IMR-90 (cell line): Measurements from ENCODE around the gene RIMBP2. TPM values are rescaled to one million over a fixed set of nuclear protein-coding genes. Genes with fewer than 3 reads are reported as not detected.

Source experiments
- ATAC-seq: fragments of 200-7000 bp; cut with Tn5 transposase; 2 replicates; pipeline ENCODE4 v1.9.1; 2020; ENCODE audit warnings: low read depth, mild to moderate bottlenecking, moderate library complexity
- BruUV-seq: library from RNA; stranded (reverse); fragments of 400-500 nt; replicated peaks from 2 replicates; lab custom pipeline; 2021; lab: Mats Ljungman, UMichigan
- CTCF ChIA-PET: fragments of 300-600 bp; formaldehyde crosslinking; extraction: SDS; loops from one replicate; lab custom pipeline; 2021; ENCODE audit warnings: antibody characterized with exemption; lab: Yijun Ruan, JAX
- POLR2A ChIA-PET: fragments of 300-600 bp; sonication (Branson Sonifier 250); formaldehyde crosslinking; loops from one replicate; lab custom pipeline; 2022; ENCODE audit warnings: antibody characterized with exemption; ENCODE audit not compliant: unreplicated experiment; lab: Charles Lee
- DNase-seq: peaks from one replicate; pipeline ENCODE4 v3.0.0; 2013
- H2AFZ ChIP-seq: replicated peaks from 2 replicates; pipeline ENCODE3; 2013; ENCODE audit warnings: low read length, mild to moderate bottlenecking; ENCODE audit not compliant: poor library complexity
- H2AK5ac ChIP-seq: 2 replicates; pipeline ENCODE4 v1.6.1; 2013; ENCODE audit warnings: low read depth, low read length, inconsistent platforms
- H2AK9ac ChIP-seq: replicated peaks from 2 replicates; pipeline ENCODE3; 2013; ENCODE audit warnings: mild to moderate bottlenecking, low read depth, low read length, moderate library complexity; ENCODE audit not compliant: poor library complexity
- H2BK120ac ChIP-seq: 2 replicates; pipeline ENCODE4 v1.6.1; 2013; ENCODE audit warnings: low read depth, low read length, inconsistent platforms
- H2BK15ac ChIP-seq: 3 replicates; pipeline ENCODE4 v1.6.1; 2013; ENCODE audit warnings: low read depth, low read length, inconsistent platforms
- H2BK20ac ChIP-seq: 2 replicates; pipeline ENCODE4 v1.6.1; 2013; ENCODE audit warnings: low read depth, mild to moderate bottlenecking, inconsistent platforms, low read length, moderate library complexity
- H2BK5ac ChIP-seq: 2 replicates; pipeline ENCODE4 v1.6.1; 2013; ENCODE audit warnings: mild to moderate bottlenecking, low read depth, low read length, inconsistent platforms; ENCODE audit not compliant: poor library complexity, severe bottlenecking
- H3K14ac ChIP-seq: replicated peaks from 2 replicates; pipeline ENCODE4 v1.6.1; 2013; ENCODE audit warnings: low read depth, low read length, inconsistent platforms
- H3K18ac ChIP-seq: 2 replicates; pipeline ENCODE4 v1.6.1; 2013; ENCODE audit warnings: low read depth, low read length, control low read depth
- H3K23ac ChIP-seq: 2 replicates; pipeline ENCODE4 v1.6.1; 2013; ENCODE audit warnings: low read depth, low read length, inconsistent platforms
- H3K27ac ChIP-seq: 2 replicates; pipeline ENCODE4 v1.5.1; 2013; ENCODE audit warnings: mild to moderate bottlenecking, control low read depth, low read length; ENCODE audit not compliant: insufficient read depth
- H3K27me3 ChIP-seq: 2 replicates; pipeline ENCODE4 v1.6.1; 2013; ENCODE audit warnings: low read length; ENCODE audit not compliant: control insufficient read depth, insufficient read depth
- H3K36me3 ChIP-seq: 2 replicates; pipeline ENCODE4 v1.6.1; 2013; ENCODE audit warnings: low read length, mixed read lengths; ENCODE audit not compliant: control insufficient read depth, insufficient read depth
- H3K4ac ChIP-seq: 2 replicates; pipeline ENCODE4 v1.6.1; 2013; ENCODE audit warnings: low read depth, low read length, inconsistent platforms
- H3K4me1 ChIP-seq: 2 replicates; pipeline ENCODE4 v1.6.1; 2013; ENCODE audit warnings: low read length, mixed read lengths; ENCODE audit not compliant: control insufficient read depth, insufficient read depth
- H3K4me2 ChIP-seq: 2 replicates; pipeline ENCODE4 v1.6.1; 2013; ENCODE audit warnings: low read depth, mild to moderate bottlenecking, control low read depth, low read length, moderate library complexity
- H3K4me3 ChIP-seq: 2 replicates; pipeline ENCODE4 v1.5.1; 2013; ENCODE audit warnings: low read depth, mild to moderate bottlenecking, control low read depth, low read length, moderate library complexity; ENCODE audit not compliant: insufficient read depth
- H3K56ac ChIP-seq: 2 replicates; pipeline ENCODE4 v1.6.1; 2013; ENCODE audit warnings: low read length, inconsistent platforms; ENCODE audit not compliant: insufficient read depth; ENCODE audit errors: extremely low read depth
- H3K79me1 ChIP-seq, 2 experiments: 2 replicates each; pipeline ENCODE4 v1.6.1; 2013; ENCODE audit warnings: low read length in 2 of 2, inconsistent platforms in 1 of 2, low read depth in 1 of 2
- H3K9ac ChIP-seq: 2 replicates; pipeline ENCODE4 v1.6.1; 2013; ENCODE audit warnings: low read depth, low read length, control low read depth
- H3K9me1 ChIP-seq: 2 replicates; pipeline ENCODE4 v1.6.1; 2013; ENCODE audit warnings: low read length, inconsistent platforms; ENCODE audit not compliant: insufficient read depth
- H3K9me3 ChIP-seq: 2 replicates; pipeline ENCODE4 v1.6.1; 2013; ENCODE audit warnings: low read length; ENCODE audit not compliant: control insufficient read depth, insufficient read depth
- H4K20me1 ChIP-seq: 2 replicates; pipeline ENCODE4 v1.6.1; 2013; ENCODE audit warnings: low read length, inconsistent platforms; ENCODE audit not compliant: insufficient read depth
- H4K5ac ChIP-seq: 2 replicates; pipeline ENCODE4 v1.6.1; 2013; ENCODE audit warnings: mild to moderate bottlenecking, low read depth, low read length, control low read depth
- H4K8ac ChIP-seq, 2 experiments: 2 replicates each; pipeline ENCODE4 v1.6.1; 2013; ENCODE audit warnings: low read depth in 2 of 2, low read length in 2 of 2, control low read depth in 1 of 2, inconsistent platforms in 1 of 2
- H4K91ac ChIP-seq: 2 replicates; pipeline ENCODE4 v1.6.1; 2013; ENCODE audit warnings: low read depth, low read length, inconsistent platforms; ENCODE audit not compliant: insufficient read depth
- BHLHE40 ChIP-seq: fragments of 150-350 bp; IDR thresholded peaks from 2 replicates; pipeline ENCODE4 v1.6.1; 2016; ENCODE audit warnings: mild to moderate bottlenecking, low read depth, low read length
- CEBPB ChIP-seq: IDR thresholded peaks from 2 replicates; pipeline ENCODE4 v1.6.1; 2012; ENCODE audit warnings: low read depth, low read length, improper control_type of control experiment
- ELK1 ChIP-seq: fragments of 150-350 bp; IDR thresholded peaks from 2 replicates; pipeline ENCODE4 v1.6.1; 2016; ENCODE audit warnings: low read depth, mild to moderate bottlenecking, low read length, moderate library complexity, borderline replicate concordance
- MAFK ChIP-seq: IDR thresholded peaks from 2 replicates; pipeline ENCODE4 v1.6.1; 2012; ENCODE audit warnings: low read depth, low read length, improper control_type of control experiment
- MAZ ChIP-seq: IDR thresholded peaks from 2 replicates; pipeline ENCODE4 v1.6.1; 2012; ENCODE audit warnings: low read depth, mild to moderate bottlenecking, low read length, improper control_type of control experiment, moderate library complexity, borderline replicate concordance
- dilution Hi-C: fragments of 300-500 bp; cut with HindIII; formaldehyde crosslinking; loops from one replicate; pipeline ENCODE4 v1.14.3; 2018; ENCODE audit warnings: low sequenced_read_pairs; ENCODE audit not compliant: unreplicated experiment
- in situ Hi-C: fragments of 300-500 bp; cut with MboI; formaldehyde crosslinking; loops from 3 replicates; pipeline ENCODE4 v1.14.3; 2019; ENCODE audit warnings: low sequenced_read_pairs, inconsistent platforms, mixed read lengths
- intact Hi-C: fragments of 100-400 bp; cut with micrococcal nuclease; formaldehyde crosslinking; loops from 2 replicates; pipeline ENCODE4 v1.10.0; 2022
- polyA plus RNA-seq, 3 experiments: library from polyadenylated mRNA; depleted of rRNA; stranded (reverse); fragments of >200 nt; gene quantifications; 2 replicates each; pipeline ENCODE4 v1.2.3, GENCODE V29; 2012; ENCODE audit warnings: low replicate concordance in 1 of 3
- total RNA-seq: library from RNA; depleted of rRNA; stranded (reverse); fragments of >200 nt; gene quantifications from 2 replicates; pipeline ENCODE4 v1.2.3, GENCODE V29; 2012

The RIMBP2 gene
- total and polyA plus RNA-seq, 2 of the 4 experiments (the other 2 are of a cell fraction): not detected

GRCh38 chr12:130353081-130353480 lies 363.0 kb downstream of the RIMBP2 start:
- Histone ChIP-seq H2BK120ac (no peak overlapping the region), H3K79me1 (no peaks in the 10 kb centered on the region), H2BK15ac (no peak overlapping the region), H4K91ac (no peak overlapping the region), H4K5ac (no peak overlapping the region), H3K4me3 (no peak overlapping the region), H3K4me2 (no peak overlapping the region), H3K27ac (no peak overlapping the region), H3K9ac (no peak overlapping the region), H2BK5ac (no peak overlapping the region), H3K56ac (no peak overlapping the region), H2AK9ac (no peak overlapping the region), H3K27me3 (no peaks in the 10 kb centered on the region), H3K9me3 (peaks cover 17% of the 10 kb centered on the region), H3K14ac (no peak overlapping the region), H2BK20ac (no peak overlapping the region), H3K18ac (no peak overlapping the region), H3K4ac (no peak overlapping the region), H3K4me1 (no peaks in the 10 kb centered on the region), H3K36me3 (no peaks in the 10 kb centered on the region), H2AK5ac (no peak overlapping the region), H4K20me1 (no peaks in the 10 kb centered on the region), H3K23ac (no peak overlapping the region), H3K9me1 (no peaks in the 10 kb centered on the region), H4K8ac (no peak overlapping the region), H2AFZ (no peak overlapping the region)
- TF ChIP-seq MAFK: no peak
- no peak for TF ChIP-seq MAZ
- TF ChIP-seq BHLHE40: no peak
- TF ChIP-seq ELK1: no peak
- no peak for TF ChIP-seq CEBPB
- ChIA-PET POLR2A (no interaction called here), CTCF (no interaction called here)
- intact Hi-C loops (no loop called here), in situ Hi-C loops (no loop called here), dilution Hi-C loops (no loop called here)
- ATAC-seq: no peak
- no TSS peak for BruUV-seq
- DNase-seq: no peak
